Limb (tissue), 2 donors: ENCODE results near the gene RRM2.
"Not testable (repeated sequence)": the region's sequence is repeated elsewhere in the genome, so short reads cannot be mapped to it uniquely, and the experiment has no call there.

Experiments used
- DNase-seq, 2 donors: peaks; one replicate each; pipeline ENCODE4 v3.0.0-alpha.2; 2016; ENCODE audit errors: extremely low spot score in 2 of 2

Gene RRM2

GRCh38 chr2:10132043-10132575, 9.6 kb downstream of the RRM2 start:
- DNase-seq, result no peak

DNA sequence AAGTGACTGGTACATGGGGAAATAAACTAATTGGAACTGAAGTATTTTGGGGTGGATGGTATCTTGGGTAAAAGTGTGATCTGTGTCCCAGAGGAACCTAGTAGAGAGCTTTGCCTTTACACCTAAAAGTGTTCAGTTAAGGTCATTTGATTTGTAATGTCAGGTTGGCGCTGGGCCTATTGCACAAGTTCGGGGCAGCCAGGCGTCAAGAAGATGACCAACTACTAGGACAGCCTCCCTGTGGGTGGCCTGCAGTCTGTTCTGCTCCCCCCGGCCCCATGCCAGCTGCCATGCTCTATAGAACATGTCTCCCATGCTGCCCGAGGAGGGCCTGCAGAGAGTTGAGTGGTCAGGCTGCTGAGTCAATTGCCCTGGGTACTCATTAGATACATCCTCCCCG, 10.1 kb downstream of the RRM2 start:
- no peak for DNase-seq

GRCh38 chr2:10132996-10133647, 10.6 kb downstream of the RRM2 start:
- DNase-seq, result no peak

GRCh38 chr2:10135296-10136089, 13.0 kb downstream of the RRM2 start:
- DNase-seq, result no peak

GRCh38 chr2:10136101-10136934, 13.8 kb downstream of the RRM2 start:
- DNase-seq, result no peak

DNA sequence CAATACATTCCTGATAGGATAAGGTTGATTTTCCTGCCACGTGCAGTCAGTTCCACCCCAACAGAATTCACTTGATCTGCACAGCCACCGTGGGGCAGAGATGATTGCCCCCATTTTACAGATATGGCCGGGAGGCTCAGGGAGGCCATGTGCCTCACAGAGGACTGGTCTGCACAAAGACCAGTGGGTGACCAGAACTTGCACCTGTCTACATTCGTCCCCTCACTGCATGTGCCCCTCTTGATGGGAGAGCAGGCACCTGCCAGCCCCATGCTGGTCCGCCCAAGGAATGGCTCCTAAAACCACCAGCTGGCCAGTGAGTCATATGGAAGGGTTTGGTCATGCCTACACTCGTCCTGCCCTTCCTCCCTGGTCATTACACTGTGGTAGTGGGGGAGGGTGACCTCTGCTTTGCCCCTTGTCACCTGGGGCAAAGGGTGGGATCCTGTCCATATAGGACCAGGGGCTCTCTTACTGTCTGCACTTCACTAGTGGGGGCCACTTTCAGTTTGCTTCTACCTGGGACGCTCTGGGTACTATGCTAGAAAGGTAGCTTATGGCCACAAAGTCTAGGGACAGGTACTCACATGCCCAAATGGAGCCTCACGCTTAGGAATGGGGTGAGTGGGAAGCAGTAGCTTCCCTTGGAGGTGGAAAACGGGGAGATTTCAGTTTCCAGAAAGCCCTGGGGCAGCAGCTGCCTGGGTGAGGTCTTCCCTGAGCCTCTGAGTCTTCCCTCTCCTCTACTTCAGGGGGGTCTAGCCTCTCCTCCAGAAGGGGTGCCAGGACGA, 14.7 kb downstream of the RRM2 start:
- no peak for DNase-seq

GRCh38 chr2:10139536-10139935, 17.0 kb downstream of the RRM2 start:
- DNase-seq, result no peak

GRCh38 chr2:10140841-10141610, 18.5 kb downstream of the RRM2 start:
- no peak for DNase-seq

GRCh38 chr2:10141736-10142639, 19.4 kb downstream of the RRM2 start:
- no peak for DNase-seq

GRCh38 chr2:10142640-10142965, 20.1 kb downstream of the RRM2 start:
- DNase-seq, result no peak

DNA sequence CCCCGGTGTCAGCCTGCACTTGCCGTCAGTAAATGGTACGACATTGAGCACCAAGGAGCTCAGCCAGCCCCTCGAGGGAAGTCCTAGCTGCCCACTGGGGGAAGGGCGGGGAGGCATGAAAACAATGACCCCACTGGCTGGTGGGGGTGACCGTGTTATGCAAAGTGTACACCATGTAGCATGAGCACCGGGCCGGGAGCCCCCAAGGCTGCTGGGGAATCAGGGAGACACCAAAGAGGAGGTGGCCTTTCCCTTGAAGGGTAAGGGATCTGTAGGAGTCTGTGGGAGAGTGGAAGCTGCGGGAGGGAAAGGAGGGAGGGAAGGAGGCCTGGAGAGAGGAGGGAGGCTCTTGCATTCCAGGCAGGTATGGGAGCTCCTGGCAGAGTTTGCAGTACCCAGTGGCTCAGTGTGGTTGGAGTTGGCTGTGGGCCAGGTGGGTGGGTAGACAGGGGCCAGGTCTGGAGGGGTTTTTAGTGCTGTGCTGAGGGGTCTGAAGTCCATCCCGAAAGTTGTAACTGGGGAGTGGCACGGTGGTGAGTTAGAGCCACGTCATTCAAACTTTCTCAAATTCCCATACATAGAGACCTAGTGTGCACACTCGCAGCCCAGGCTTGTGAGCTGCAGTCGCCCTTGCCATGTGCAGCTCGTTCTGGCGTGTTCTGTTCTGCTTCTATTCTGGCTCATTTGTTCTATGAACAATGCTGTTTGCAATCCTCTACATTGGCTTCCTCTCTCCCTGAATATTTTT, 22.4 kb downstream of the RRM2 start:
- DNase-seq, result no peak

DNA sequence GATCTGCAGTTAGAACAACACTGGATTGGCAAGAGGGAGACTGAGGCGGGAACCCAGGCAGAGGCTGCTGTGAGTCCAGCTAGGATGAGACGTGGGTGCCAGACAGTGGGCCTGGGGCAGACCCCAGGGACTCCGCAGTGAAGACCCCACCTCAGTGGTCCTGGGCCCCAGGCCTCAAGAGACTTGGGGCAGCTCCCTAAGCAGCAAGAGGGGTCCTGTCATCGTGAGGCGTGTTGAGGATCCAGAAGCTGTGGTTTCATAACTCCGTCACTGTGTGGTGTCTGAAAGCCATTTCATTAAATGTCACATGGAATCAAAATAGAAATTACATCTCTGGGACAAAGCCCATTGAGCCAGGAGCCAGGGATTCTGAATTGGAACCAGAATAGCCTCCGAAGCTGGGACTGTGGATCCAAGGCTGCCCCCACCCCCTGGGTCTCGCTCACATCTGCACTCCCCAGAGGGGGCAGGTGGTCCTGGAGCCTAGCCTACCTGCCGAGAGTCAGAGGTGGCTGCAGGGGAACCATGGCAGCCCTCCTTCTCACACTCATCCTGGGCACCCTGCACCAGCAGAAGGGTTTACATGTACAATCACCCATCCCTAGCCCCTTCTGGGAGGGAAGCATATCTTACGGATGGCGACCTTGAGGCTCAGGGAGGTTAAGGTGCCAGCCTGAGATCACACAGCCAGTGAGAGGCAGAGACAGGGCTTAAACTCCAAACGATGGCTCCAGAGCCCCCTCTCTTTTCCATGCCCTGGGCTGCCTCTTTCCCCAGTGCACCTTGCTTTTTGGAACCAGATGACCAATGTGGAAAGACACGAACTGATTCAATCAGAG, 23.2 kb downstream of the RRM2 start:
- DNase-seq, result no peak

- no peak for DNase-seq
These were observed 23.9 kb downstream of the RRM2 start for GRCh38 chr2:10146366-10147005.

- DNase-seq, result not testable (repeated sequence)
These were observed 24.6 kb downstream of the RRM2 start for GRCh38 chr2:10147050-10147660.

- DNase-seq, result no peak
These were observed 25.7 kb downstream of the RRM2 start for GRCh38 chr2:10148268-10148667.

DNA sequence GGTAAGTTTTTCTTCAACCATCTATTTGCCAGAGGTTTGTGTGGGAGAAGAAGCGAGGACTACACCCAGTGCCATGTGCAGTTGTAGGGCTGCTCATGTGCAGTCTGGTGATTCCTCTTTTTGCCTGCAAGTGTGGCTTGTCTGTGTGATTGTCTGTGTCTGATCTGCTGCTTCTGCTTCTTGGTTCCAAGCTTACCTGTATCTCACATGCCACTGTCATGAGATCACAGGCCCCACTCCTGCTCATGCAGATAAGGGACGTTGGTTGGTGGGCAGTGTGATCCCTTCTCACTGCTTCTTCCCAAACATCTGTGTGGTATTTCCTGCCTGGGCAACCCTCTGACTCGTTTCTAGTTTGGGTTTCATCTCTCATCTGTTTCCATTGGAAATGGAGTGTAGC, 27.1 kb downstream of the RRM2 start:
- DNase-seq, result no peak

DNA sequence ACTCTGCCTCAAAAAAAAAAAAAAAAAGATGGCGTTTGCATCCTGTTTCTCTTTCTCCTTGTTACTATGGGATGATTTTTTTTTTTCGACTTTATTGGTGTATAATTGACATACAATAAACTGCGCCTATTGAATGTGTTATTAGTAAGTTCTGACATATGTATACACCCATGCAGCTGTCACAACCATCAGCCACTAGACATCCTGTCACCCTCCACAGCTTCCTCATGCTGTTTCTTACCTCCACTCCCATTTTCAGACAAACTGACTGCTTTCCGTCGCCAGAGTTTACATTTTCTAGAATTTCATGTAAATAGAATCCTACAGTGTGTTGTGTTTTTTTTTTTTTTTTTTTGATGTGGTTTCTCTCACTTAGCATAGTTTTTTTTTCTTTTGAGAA, 27.9 kb downstream of the RRM2 start:
- no peak for DNase-seq
